SK-N-MC (cell line): ENCODE results near the gene ZBTB17.
"Not testable (repeated sequence)": the region's sequence is repeated elsewhere in the genome, so short reads cannot be mapped to it uniquely, and the experiment has no call there.

Source experiments
- DNase-seq: peaks from one replicate; pipeline ENCODE4 v3.0.0-alpha.2; 2011; ENCODE audit warnings: low read depth, low spot score
- H3K27ac ChIP-seq: fragments of 200-600 bp; sonication (generic); 2 replicates; pipeline ENCODE4 v1.5.1; 2016; ENCODE audit warnings: mixed run types
- H3K36me3 ChIP-seq: fragments of 200-600 bp; sonication (generic); 2 replicates; pipeline ENCODE4 v1.6.1; 2017; ENCODE audit warnings: antibody characterized with exemption, low read length, mixed read lengths; ENCODE audit not compliant: insufficient read depth
- H3K4me3 ChIP-seq: fragments of 200-600 bp; sonication (generic); 2 replicates; pipeline ENCODE4 v1.5.1; 2016
- H3K9ac ChIP-seq: fragments of 200-600 bp; sonication (generic); 2 replicates; pipeline ENCODE4 v1.8.0; 2017; ENCODE audit warnings: mixed run types, mixed read lengths; ENCODE audit not compliant: insufficient read length
- H3K9me3 ChIP-seq: fragments of 200-600 bp; sonication (generic); 2 replicates; pipeline ENCODE4 v1.6.1; 2017; ENCODE audit warnings: low read depth, mild to moderate bottlenecking, antibody characterized with exemption, low read length, moderate library complexity, mixed read lengths
- EZH2 ChIP-seq: fragments of 200-600 bp; sonication (generic); IDR thresholded peaks from one replicate; pipeline ENCODE4 v1.6.1; 2017; ENCODE audit warnings: antibody characterized with exemption
- FOXP2 ChIP-seq: optimal IDR thresholded peaks from 2 replicates; pipeline ENCODE3; 2011; ENCODE audit warnings: mild to moderate bottlenecking, moderate library complexity; ENCODE audit not compliant: insufficient read depth; ENCODE audit errors: extremely low read length, control extremely low read depth
- POLR2AphosphoS5 ChIP-seq: IDR thresholded peaks from 2 replicates; pipeline ENCODE4 v1.6.1; 2012; ENCODE audit warnings: mild to moderate bottlenecking, low read depth, low read length, borderline replicate concordance

Gene ZBTB17

DNA sequence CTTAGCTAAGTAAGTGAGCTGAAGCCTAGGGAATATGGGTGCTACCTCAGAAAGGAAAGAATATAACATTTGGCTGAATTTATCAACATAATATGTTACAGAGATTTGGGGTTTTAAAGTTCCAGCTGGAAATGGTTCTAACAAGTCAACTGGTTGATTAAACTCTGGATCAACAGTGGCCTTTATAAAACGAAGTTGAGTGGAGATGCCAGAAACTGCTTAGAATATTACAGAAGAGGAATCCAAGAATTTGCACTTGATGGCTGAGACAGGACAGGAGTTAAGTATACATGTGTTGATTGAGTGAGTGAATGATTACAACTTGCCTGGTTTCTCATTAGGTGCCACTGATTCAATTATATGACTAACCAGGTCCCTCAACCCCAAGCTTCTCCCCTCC lies 7.4 kb upstream of the ZBTB17 start:
- no peaks in the 10 kb centered on the region for H3K36me3 ChIP-seq
- no peak overlapping the region for H3K4me3 ChIP-seq
- no peak for DNase-seq
- TF ChIP-seq FOXP2 (no peak), EZH2 (no peak), POLR2AphosphoS5 (no peak)
- no peak overlapping the region for H3K9ac ChIP-seq
- no peaks in the 10 kb centered on the region for H3K9me3 ChIP-seq
- H3K27ac ChIP-seq: no peak overlapping the region

DNA sequence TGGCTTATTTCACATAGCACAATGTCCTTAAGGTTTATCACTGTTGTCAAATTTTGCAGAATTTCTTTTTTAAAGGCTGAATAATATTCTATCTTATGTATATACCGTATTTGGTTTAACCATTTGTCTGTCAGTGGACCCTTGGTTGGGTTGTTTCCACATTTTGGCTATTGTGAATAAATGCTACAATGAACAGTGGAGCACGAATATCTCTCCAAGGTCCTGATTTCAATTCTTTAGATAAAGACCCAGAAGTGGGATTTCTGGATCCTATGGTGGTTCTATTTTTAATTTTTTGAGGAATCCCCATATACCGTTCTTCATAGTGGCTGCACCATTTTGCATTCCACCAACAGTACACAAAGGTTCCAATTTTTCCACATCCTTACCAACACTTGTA lies 5.8 kb upstream of the ZBTB17 start:
- H3K9ac ChIP-seq: no peak overlapping the region
- H3K9me3 ChIP-seq: no peaks in the 10 kb centered on the region
- DNase-seq: no peak
- no peaks in the 10 kb centered on the region for H3K36me3 ChIP-seq
- TF ChIP-seq POLR2AphosphoS5: no peak
- TF ChIP-seq FOXP2: no peak
- no peak for TF ChIP-seq EZH2
- H3K27ac ChIP-seq: no peak overlapping the region
- no peak overlapping the region for H3K4me3 ChIP-seq

DNA sequence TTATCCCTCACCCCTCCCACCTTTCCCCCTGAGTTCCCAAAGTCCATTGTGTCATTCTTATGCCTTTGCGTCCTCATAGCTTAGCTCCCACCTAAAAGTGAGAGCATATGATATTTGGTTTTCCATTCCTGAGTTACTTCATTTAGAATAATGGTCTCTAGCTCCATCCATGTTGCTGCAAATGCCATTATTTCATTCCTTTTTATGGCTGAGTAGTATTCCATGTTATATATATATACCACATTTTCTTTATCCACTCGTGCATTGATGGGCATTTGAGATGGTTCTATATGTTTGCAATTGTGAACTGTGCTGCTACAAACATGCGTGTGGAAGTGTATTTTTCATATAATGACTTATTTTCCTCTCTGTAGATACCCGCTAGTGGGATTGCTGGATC lies 2.0 kb upstream of the ZBTB17 start:
- H3K9me3 ChIP-seq, DNase-seq: not testable (repeated sequence)

DNA sequence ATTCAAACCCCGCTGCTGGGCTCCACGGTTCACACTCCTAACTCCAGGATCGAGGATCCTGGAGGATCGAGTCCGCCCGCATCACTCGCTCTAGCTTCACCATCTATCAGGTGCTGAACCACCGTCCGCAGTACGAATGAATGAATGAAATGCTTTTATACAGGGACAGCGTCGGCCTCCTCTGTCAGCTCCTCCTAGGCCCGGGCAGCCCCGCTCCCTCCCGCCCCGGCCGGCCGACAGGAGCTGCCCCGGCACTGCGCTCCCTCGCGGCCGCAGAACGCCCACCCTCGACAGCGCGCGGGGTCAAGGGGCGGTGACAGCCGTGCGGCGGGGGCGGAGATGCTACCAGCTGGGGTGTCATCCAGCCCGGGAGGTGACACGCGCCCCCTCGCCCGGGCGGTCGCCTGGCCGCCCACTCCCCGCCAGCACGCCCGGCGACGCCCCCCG lies 520 bp downstream of the ZBTB17 start:
- no peaks in the 10 kb centered on the region for H3K9me3 ChIP-seq
- peak overlapping the region; percentile 82 for H3K9ac ChIP-seq
- no peak for DNase-seq
- H3K27ac ChIP-seq: no peak overlapping the region
- TF ChIP-seq FOXP2: no peak
- TF ChIP-seq POLR2AphosphoS5: no peak
- TF ChIP-seq EZH2: no peak
- H3K36me3 ChIP-seq: peaks cover 25% of the 10 kb centered on the region
- H3K4me3 ChIP-seq: peak overlapping the region; percentile 89

More for the DNA sequence above, 2.0 kb upstream of the ZBTB17 start:
- not testable (repeated sequence) for H3K36me3 ChIP-seq, H3K9ac ChIP-seq, H3K27ac ChIP-seq, H3K4me3 ChIP-seq

DNA sequence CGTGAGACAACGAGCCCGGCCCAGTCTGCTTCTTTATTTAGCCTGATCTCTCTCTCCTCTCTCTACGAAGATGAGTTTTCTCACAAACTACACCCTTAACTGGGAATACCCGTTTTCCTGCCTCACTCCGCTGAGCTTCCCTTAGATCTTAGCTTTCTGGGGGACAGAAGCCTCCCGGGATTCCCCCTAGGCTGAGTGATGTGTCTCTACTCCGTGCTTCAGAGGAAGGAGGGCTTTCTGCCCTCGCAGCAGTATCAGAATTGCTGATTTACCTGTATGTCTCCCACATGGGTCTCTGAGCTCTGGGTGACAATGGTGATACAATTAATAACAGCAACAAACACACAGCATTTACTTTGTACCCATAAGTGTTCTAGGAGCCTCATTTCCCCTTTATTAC lies 1.0 kb downstream of the ZBTB17 start:
- no peak for TF ChIP-seq POLR2AphosphoS5
- no peak for TF ChIP-seq EZH2
- no peak for TF ChIP-seq FOXP2
- H3K4me3 ChIP-seq: peak overlapping the region; percentile 89
- peaks cover 29% of the 10 kb centered on the region for H3K36me3 ChIP-seq
- 0 out of 2 replicates have a peak, but pooled peaks cover 2% of the 10 kb centered on the region for H3K9me3 ChIP-seq
- H3K27ac ChIP-seq: no peak overlapping the region
- DNase-seq: no peak
- H3K9ac ChIP-seq: peak overlapping the region; percentile 82

DNA sequence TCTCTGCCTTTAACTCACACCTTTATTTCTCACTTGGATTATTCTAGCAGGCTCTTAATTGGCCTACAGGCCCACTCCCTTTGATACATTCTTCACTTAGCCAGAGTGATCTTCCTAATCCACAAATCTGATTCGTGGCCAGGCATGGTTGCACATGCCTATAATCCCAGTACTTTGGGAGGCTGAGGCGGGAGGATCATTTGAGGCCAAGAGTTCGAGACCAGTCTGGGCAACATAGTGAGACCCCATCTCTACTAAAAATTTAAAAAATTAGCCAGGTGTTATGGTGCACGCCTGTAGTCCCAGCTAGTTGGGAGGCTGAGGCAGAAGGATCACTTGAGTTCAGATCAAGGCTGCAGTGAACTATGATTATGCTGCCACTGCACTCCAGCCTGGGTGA lies 2.1 kb downstream of the ZBTB17 start:
- no peak for DNase-seq
- no peak overlapping the region for H3K27ac ChIP-seq
- H3K9me3 ChIP-seq: peaks cover 5% of the 10 kb centered on the region; the same call in 1 of the 2 replicates
- no peak overlapping the region for H3K9ac ChIP-seq
- TF ChIP-seq POLR2AphosphoS5: no peak
- no peak for TF ChIP-seq EZH2
- H3K36me3 ChIP-seq: peaks cover 39% of the 10 kb centered on the region
- H3K4me3 ChIP-seq: no peak overlapping the region

DNA sequence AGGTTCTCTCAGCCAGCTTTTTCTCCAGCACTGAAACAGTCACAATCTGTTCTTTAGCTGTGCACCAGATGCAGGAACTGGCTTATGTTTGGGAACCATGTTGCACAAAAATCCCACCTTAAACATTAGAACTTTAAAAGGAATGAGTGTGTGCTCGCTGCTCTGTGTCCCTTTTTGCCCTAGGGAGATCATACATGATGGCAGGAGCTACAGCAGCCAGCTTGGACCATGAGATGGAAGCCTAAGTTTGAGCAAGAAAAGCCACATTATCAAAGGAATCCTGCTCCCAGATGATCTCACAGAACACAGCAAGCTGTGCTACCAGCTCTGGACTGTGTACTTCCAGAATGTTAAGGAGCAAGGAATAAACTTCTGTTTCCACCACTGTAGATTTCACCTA lies 3.5 kb downstream of the ZBTB17 start:
- H3K9ac ChIP-seq: no peak overlapping the region
- no peak overlapping the region for H3K4me3 ChIP-seq
- no peak for DNase-seq
- H3K36me3 ChIP-seq: peaks cover 48% of the 10 kb centered on the region
- H3K9me3 ChIP-seq: peaks cover 5% of the 10 kb centered on the region; the same call in 1 of the 2 replicates
- TF ChIP-seq POLR2AphosphoS5 (no peak), FOXP2 (no peak), EZH2 (no peak)
- no peak overlapping the region for H3K27ac ChIP-seq

DNA sequence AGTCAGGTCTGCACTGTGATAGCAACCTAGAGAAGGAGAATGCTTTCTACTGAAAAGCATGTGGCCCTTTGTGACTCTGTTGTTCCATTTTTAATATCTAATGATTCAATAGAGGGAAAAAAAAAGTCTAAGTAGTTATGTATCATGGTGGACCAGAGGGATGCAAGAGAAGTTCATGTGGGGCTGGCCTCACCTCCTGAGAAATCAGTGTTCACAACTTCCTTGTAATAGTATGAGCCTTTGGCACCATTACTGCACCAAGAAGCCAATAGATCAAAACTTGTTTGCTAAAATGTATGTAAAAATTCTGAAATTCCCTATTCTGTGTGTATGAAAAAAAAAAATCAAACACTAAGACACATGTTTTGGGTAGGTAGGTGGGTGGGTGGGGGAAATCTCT lies 5.0 kb downstream of the ZBTB17 start:
- peaks cover 5% of the 10 kb centered on the region; the same call in 1 of the 2 replicates for H3K9me3 ChIP-seq
- H3K4me3 ChIP-seq: no peak overlapping the region
- no peak overlapping the region for H3K27ac ChIP-seq
- H3K9ac ChIP-seq: no peak overlapping the region
- no peak for DNase-seq
- TF ChIP-seq EZH2: no peak
- TF ChIP-seq POLR2AphosphoS5: no peak
- TF ChIP-seq FOXP2: no peak
- peaks cover 48% of the 10 kb centered on the region for H3K36me3 ChIP-seq

DNA sequence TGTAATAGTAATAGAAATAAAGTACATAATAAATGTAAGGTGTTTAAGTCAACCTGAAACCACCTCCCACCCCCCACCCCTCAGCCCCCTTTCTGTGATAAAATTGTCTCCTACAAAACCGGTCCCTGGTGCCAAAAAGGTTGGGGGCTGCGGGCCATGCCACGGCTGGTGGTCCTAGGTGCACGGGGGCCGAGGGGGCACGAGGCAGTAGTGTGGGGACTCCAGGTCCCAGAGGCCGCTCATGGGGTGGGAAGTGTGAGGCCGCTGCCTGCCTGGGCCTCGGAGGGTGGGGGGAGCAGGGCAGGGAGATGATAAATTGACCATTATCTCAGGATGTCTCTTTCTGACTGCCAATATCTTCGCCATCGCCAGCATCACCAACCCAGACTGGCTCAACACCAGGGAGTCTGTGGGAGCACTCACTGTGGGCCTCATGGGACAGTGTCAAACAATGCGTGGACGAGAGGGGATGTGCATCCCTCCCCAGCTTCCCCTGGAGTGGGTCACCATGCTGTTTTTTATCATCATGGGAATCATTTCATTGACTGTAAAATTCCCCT lies 6.5 kb downstream of the ZBTB17 start:
- Histone ChIP-seq H3K27ac (no peak overlapping the region), H3K9me3 (peaks cover 5% of the 10 kb centered on the region; the same call in 1 of the 2 replicates), H3K4me3 (no peak overlapping the region), H3K9ac (no peak overlapping the region), H3K36me3 (peaks cover 48% of the 10 kb centered on the region)
- no peak for DNase-seq
- TF ChIP-seq FOXP2: no peak
- TF ChIP-seq EZH2: no peak
- TF ChIP-seq POLR2AphosphoS5: no peak
